ENCODE results near the gene TMEM52.

DNA sequence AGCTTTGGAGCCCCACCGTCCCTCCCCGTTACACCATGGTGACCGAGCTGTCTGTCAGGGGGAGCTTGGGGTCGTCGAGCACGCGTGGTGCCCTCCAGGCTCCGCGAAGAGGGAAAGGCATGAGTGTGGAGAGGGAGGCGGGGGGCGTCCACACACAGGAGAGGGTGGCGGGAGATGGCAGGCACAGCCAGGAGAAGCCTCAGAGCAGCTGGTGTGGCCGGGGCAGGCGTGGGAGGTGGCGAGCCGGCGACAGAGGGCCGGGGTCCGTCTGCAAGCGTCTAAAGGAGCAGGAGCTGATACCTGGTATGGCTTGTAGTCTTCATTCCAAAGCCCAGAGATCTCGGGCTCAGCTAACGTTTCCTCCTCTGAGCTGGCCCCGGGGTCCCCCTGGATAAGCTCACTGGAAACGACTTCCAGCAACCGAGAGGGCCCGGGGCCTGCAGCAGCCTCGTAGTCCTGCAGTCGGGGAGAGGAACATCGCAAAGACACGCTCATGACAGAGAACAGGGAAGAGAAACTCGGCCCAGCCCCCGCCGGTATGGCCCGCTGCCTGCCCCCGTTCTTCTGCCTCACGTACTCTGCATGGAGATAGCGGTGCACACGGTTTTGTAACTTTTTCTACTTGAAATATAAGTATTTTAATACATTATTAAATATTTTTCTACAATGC lies 47.1 kb upstream of the TMEM52 start:
- TF ChIP-seq GLIS3 (CRISPR knock-in tag; IDR thresholded peaks at IDR 0.05) (no peak), TOX (CRISPR knock-in tag; IDR thresholded peaks at IDR 0.05; ENCODE audit: borderline replicate concordance) (no peak), BACH2 (CRISPR knock-in tag; IDR thresholded peaks at IDR 0.05; ENCODE audit: borderline replicate concordance) (no peak)

Data from SK-N-SH treated with all-trans-retinoic acid at 6 μM for 48 hours (cell line).